Measurements from ENCODE around the gene SRP54.
"Not testable (repeated sequence)": the region's sequence is repeated elsewhere in the genome, so short reads cannot be mapped to it uniquely, and the experiment has no call there.

Gene SRP54

DNA sequence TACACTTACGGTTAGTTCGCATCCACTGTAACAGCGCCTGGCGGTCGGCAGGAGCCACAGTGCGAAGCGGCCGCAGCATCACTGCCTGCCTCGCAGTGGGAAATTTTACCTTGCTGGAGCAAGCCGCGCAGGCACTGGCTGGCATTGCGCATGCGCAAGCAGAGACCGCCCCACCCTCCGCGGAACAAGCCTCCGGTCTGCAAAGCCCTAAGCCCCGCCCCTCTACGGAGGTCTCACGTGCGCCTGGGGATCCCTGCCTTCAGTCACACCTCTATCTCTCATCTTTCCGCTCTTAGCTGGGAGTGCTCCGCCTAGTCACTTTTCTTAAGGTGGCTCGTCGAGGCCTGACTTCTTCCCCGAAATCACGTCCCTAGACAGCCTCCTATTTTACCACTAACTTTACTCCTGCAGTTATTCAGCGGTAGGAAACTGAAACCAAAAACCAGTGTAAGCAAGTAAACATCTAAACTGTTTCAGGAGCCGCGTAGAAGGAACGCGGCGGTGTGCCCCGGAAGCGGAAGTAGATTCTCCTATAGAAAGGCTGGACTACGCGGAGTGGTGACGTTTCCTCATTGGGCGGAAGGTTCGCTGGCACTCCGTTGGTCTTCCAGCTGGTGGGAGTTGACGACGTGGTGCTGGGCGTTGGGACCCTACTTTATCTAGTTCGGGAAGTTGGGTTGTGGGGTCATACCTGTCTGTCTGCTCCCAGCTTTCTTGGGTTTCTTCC, at the start of gene SRP54:
Gene SRP54, plus strand, starts transcription at position 572 of the 727 bp plus-strand sequence. CDS start 13,718 bp downstream, outside the sequence.
- peak; percentile 97 to 99 for DNase-seq

DNA sequence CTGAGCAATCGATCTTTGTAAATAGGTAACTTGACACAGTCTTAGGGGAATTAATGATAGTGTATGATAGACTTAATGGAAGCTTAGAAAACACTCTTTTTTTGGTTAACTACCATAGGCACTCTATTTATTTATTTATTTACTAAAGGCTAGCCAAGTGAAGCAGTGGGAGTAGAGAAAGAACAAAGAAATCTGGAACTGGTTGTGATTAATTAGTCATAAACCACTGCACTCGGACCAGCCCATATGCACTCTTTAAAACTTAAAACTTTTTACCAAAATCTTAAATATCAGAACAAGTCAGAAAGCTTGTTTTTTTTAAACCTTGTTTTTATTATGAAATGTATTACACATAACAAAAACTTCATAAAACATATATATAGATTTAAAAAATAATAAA, 49.5 kb upstream of the SRP54 start:
- no peak for DNase-seq

DNA sequence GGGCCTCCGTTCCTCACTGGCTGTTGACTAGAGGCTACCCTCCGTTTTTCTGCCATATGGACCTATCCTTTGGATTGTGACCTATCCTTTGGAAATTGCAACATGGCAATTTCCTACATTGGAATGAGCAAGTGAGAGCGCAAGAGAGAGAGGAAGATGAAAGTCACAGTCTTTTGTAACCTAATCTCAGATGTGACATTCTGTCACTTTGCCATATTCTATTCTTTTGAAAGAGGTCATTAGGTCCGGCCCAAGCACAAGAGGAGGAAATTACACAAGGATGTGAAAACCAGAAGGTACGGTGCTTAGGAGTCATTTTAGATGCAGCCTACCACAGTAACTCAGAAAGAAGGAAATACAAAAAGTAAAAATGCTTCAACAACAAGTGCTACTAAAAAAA, 47.3 kb upstream of the SRP54 start:
- no peak for DNase-seq

DNA sequence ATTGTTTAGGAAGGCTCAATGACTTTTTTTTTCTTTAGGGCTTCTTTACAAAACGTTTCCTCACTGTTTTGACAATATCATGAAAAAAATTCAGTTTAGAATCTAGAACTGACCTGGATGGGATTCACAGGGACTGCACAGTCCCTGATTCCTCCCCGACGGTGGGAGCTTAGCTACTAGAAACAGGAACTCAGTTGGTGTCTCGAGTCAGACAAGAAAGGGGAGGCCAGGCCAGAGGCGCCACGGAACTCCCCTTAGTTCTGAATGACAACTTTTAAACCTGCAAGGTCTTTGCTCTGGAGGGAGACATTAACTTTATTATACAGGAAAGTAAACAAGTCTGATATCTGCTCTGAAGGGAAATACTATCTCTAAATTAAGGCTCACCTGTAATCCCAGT, 45.4 kb upstream of the SRP54 start:
- DNase-seq = no peak

DNA sequence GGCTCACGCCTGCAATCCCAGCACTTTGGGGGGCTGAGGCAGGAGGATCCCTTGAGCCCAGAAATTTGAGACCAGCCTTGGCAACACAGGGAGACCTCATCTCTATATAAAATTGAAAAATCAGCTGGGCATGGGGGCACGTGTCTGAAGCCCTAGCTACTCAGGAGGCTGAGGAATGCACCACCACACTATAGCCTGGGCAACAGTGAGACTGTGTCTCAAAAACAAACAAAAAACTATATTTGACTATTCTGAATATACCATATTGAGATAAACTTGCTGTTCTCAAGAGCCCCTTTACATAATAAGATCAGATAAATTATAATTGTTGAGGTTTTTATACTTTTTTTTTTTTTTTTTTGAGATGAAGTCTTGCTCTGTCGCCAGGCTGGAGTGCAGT, 44.9 kb upstream of the SRP54 start:
- no peak for DNase-seq

DNA sequence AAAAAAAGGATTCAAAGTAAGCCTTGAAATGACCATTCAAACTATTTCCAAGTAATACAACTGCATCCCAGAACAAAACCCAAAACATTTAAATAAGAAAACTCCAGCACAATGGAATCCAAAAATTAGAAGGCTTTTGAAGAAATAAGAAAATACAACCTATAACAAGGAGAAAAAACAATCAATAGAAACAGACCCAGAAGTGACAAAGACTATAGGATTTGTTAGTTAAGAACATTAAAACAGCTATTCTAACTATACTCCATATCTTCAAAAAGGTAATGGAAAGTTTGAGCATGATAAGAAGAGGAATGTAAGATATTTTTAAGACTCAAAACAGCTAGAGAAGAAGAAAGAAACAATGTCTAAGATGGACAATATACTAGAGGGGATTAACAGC, 39.3 kb upstream of the SRP54 start:
- DNase-seq = no peak

DNA sequence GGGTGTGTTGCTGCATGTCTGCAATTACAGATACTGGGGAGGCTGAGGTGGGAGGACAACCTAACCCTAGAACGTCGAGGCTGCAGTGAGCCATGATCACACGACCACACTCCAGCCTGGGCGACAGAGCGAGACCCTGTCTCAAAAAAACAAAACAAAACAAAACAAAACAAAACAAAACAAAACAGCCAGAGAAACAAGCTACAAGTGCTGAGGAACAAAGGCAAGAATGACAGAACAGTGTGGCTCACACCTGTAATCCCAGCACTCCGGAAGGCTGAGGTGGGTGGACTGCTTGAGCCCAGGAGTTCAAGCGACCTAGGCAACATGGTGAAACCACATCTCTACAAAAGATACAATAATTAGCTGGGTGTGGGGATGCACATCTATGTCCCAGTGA, 38.0 kb upstream of the SRP54 start:
- DNase-seq = no peak

DNA sequence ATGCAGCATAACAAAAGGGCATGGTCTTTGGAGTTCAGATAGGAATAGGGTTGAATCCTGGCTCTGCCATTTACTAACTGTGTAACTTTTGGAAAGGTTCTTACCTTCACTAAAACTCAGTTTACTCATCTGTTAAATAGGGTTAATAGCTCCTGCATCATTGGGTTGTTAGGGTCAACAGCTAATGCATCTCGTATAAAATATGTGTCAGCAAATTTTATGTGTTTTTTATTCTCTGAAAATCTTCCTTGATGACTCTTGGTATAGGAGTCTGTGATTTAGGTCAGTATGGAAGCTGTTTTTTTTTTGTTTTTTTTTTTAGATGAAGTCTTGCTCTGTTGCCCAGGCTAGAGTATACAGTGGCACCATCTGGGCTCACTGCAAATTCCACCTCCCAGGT, 36.1 kb upstream of the SRP54 start:
- DNase-seq = no peak

DNA sequence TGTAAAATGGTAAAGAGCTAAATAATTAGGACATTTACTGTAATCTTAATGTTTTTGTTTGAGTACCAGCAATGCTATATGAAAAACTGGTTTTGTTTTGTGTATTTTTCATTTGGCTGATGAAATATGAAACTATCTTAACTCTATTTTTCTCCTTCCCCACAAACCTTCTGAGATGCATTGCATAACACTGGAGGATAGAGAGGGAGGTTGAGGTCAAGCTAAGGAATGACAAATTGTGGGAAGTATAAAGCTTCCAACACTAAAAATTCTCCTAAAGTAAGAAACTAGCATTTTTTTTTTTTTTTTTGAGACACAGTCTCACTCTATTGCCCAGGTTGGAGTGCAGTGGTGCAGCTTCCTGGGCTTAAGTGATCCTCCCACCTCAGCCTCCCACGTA, 31.5 kb upstream of the SRP54 start:
- DNase-seq = no peak

DNA sequence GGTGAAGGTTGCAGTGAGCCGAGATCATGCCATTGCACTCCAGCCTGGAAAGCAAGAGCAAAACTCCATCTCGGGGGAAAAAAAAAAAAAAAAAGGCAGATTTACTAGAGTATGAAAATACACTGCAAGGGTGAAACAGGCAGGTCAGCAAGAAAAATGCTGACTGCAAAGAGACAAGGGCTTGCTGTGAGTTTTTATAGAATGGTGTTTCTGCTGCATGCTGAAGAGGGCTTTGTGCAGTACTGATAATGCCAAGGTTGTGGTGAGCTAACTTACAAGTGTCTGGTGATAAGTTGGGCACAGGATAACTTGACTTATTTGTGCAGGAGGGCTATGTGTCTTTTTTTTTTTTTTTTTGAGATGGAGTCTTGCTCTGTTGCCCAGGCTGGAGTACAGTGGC, 25.9 kb upstream of the SRP54 start:
- no peak for DNase-seq

DNA sequence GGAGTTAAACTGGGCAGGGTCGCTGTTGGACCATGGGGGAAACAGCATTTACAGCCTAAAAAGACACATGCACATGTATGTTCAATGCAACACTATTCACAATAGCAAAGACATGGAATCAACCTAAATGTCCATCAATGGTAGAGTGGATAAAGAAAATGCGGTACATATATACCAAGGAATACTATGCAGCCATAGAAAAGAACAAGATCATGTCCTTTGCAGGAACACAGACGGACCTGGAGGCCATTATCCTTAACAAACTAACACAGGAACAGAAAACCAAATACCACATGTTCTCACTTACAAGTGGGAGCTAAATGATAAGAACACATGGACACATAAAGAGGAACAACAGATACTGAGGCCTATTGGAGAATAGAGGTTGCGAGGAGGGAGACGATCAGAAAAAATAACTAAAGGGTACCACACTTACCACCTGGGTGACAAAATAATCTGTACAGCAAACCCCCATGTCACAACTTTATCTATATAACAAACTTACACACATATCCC, 25.0 kb upstream of the SRP54 start:
- no peak for DNase-seq

DNA sequence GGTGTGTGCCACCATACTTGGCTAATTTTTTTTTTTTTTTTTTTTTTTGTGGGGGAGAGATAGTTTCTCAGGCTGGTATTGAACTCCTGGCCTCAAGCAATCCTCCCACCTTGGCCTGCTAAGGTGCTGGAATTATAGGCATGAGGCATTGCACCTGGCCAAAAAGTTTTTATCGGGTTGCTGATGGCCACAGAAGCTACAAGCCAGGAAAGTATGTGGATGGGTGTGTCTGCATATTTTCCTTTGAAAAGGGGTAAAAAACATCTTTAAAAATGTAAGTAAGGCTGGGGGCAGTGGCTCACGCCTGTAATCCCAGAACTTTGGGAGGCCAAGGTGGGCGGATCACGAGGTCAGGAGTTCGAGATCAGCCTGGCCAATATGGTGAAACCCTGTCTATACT, 20.7 kb upstream of the SRP54 start:
- DNase-seq = not testable (repeated sequence)

DNA sequence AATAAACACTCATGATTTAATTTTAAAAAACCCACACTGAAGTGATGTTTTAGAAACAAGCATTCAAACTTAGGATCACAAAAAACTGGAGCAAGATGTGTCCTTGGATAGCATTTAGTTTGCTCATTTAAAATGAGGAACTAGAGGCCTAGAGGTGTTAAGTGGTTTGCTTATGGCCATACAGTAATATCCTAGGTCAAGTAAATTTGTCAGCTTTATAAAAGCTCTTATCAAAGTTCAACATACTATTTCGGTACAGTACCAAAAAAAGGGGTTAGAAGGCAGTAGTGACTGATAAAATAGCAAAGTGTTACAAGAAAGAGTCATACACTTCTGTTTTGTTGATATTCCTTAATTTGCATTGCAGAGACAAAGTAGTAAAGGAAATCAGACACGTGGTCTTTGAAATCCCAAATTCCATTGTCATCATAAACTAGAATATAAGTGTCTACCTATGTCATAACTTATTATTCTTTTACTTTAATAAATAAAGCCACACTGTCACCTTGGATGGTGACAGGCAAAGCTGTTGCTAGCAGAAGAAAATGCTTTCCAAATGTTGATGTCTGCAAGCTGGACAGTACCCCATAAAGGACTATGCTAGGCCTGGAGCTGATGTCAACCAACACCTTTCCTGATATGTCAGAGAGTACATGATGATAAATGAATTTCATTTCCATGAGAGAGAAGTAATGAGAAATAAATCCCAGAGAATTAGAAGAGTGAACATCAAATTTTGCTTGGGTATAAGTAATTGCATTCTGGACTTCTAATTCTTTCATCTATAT, 17.6 kb upstream of the SRP54 start:
- no peak for DNase-seq

DNA sequence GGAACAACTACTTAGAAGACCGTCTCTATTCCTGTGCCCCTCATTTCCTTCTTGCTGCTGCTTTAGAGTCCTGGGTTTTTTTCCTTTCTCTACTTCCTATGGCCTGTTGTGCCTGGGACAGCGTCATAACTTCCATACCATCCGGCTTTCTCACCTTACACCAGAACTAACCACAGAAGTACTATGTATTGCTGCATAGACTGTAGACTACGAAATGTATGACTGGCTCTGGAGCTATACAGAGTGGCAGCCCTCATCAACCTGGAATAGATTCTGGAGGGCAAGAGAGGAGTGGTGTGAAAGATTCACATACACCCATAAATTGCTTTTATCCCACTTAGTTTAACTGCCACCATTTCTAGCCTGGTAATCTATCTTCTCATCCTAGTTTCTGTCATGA, 16.9 kb upstream of the SRP54 start:
- DNase-seq = no peak

DNA sequence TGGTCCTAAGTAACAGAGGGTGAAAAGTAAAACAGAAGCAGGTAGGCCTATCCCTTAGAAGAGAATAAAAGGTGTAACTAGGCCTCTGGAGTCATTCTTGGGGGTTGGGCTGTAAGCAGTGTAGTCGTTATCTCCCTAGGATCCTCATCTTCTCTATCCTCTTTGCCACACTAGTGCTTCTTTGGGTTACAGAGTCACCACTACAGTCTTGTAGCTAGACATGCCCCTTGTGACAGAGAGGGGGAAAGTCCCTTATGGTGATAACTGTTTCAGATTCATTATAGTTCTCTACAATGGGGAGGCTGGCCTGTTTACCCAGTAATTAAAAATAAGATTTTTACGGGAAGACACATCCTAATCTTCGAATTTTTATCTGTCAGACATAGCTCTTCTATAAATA, 16.4 kb upstream of the SRP54 start:
- no peak for DNase-seq

DNA sequence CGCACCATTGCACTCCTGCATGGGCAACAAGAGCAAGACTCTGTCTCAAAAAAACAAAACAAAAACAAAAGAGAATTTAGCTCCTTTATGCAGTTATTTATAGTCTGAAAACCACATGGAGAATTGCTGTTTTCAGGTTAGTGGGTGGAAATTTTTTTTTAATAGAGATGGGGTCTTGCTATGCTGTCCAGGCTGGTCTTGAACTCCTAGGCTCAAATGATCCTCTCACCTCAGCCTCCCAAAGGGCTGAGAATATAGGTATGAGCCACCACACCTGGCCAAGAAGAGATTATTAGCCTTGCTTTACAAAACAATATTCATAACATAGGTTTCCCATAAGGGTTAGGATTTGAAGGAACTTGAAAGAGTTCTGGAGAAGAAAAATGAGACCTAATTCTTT, 12.1 kb upstream of the SRP54 start:
- DNase-seq = no peak

DNA sequence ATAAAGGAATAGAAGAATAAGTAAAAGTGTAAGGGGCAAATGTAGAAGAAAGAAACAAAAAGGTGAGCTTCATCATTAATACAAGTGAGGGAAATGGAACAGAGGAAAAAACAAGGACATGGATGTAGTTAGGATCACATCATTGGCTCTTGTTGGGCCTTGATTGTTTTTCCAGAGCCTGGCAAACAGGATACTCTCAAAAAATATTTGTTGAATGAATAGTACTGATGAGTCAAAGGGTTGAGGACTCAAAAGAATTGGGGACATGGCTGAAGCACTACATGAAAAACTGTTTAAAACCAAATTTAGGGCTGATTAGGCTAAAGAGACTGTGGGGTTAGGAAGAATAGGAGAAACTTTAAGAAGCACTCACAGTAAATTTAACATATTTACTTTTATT, 11.4 kb upstream of the SRP54 start:
- DNase-seq = no peak

DNA sequence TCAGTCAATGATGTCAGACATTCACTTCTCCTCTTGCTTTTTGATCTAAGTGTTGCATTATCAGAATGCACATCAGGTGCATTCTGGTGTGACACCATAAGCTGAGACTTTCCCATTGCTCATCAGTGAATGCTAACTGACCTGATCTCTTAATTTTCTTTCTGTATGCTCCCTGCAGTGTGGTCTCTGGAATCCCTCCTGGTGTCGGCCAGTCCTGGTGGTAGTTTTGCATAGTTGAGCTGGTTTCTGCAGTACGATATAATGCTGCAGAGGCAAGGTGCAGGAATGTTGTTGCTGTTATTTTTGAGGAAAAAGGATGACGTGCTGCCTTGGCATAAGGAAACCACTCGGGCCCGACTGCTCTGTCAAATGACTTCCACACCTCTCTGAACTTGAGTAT, 11.0 kb upstream of the SRP54 start:
- peak in 1 of 2 experiments; percentile 0 for DNase-seq

DNA sequence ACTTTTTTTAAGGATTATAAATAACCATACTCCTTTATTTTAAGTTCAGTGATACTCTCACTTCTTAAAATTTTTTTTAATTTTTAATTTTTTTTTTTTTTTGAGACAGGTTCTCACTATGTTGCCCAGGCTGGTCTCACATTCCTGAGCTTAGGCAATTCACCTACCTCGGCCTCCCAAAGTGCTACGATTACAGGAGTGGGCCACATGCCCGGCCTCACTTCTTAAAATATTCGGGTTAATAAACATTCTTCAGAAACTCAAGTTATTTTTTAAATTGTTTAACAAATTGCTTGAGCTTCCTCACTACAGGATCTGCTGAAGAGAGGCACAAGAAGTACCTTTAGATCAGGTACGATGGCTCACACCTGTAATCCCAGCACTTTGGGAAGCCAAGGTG, 4.3 kb upstream of the SRP54 start:
- no peak for DNase-seq

DNA sequence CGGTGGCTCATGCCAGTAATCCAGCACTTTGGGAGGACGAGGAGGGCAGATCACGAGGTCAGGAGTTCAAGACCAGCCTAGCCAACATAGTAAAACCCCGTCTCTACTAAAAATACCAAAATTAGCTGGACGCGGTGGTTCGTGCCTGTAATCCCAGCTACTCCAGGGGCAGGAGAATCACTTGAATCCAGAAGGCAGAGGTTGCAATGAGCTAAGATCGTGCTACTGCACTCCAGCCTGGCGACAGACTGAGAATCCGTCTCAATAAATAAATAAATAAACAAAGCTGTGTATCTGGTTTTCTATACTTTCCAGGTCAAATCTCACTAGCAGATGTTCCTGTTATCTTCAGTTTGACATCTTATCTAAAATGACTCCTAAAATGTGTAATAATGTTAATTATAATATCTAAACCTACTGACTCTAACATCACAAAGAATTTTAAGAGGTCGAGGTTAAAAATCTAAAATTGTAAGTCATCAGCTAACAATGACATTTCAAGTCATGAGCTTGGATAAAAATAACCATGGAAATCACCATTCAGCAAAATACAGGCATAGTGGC, 2.4 kb upstream of the SRP54 start:
- DNase-seq = no peak

DNA sequence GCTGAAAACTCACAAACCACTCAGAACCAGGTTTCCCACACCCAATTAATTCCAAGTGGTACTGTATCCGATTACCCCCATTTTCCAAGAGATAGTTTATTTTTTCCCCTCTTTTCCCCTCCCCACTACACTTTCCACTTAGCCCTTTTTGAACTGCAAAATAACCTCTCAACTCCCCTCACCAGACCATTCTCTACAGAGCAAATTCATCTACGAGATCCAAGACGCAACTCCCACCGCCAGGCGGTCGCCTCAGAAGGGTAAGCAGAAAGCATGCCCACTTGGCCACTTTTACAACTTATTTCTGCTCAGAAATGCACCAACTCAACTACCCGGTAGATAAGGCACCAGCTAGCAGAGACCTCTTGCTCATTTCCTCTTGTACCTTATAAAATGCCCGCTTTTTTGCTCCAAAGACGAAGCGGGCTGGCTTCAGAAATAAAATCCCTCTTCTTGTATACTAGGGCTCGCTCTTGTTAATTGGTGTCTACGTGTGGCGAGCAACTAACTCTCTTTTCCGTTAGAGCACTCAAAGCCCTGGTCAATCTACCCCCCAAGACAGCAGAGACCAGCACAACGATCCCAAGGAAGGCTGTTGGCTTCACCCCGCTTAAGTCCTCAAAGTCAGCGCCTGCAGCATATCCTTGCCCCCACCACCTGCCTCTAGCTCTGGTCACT, 910 bp upstream of the SRP54 start:
- DNase-seq = peak; percentile 47 to 76

DNA sequence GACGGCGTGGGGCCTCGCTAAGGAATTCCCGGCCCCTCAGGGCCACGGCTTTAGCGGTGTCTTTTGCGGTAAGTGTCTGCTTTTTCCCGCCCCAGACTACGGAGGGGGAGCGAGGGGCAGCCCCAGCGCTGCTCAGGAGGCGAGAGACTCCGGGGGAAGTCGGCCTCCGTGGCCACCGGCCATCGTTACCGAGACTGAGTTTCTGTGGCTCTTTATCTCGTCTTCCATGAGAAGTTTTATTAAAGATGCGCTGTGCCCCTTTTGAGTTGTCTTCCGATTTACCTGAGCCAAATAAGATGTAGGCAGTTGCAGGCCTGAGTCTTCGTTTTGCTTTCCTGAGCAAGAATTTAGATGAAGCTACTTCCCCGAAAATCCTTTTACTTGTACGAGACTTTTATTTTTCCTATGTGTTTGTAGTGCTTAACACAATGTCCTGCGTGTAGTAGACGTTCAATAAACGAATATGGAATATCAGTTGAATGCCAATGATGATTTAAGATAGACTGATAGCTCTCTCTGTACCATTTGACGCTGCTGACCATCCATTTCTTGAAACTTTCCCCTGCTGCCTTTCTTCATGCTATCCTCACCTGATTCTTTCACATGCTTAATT, 462 bp downstream of the SRP54 start:
- no peak for DNase-seq

DNA sequence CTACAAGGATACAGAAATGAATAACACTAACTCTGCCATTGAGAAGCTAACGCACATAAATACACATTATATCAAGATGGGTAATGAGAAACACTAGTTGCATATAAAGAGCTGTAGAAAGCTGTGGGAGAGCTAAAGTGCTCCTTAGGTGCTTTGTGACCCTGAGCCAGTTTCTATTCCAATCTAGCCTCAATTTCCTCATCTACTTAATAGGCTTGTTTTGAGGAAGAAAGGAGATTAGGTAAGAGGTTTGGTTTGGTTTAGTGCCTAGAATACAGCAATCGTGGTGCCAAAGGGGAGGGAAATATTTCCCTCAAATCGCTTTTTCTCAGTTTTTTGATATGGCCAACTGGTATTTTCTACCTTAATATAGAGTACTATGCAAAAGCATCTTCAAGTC, 994 bp downstream of the SRP54 start:
- no peak for DNase-seq

Data from NCI-H526 (cell line).